ENCODE results near the gene WASF2.
"Not testable (repeated sequence)": the region's sequence is repeated elsewhere in the genome, so short reads cannot be mapped to it uniquely, and the experiment has no call there.

The WASF2 gene

DNA sequence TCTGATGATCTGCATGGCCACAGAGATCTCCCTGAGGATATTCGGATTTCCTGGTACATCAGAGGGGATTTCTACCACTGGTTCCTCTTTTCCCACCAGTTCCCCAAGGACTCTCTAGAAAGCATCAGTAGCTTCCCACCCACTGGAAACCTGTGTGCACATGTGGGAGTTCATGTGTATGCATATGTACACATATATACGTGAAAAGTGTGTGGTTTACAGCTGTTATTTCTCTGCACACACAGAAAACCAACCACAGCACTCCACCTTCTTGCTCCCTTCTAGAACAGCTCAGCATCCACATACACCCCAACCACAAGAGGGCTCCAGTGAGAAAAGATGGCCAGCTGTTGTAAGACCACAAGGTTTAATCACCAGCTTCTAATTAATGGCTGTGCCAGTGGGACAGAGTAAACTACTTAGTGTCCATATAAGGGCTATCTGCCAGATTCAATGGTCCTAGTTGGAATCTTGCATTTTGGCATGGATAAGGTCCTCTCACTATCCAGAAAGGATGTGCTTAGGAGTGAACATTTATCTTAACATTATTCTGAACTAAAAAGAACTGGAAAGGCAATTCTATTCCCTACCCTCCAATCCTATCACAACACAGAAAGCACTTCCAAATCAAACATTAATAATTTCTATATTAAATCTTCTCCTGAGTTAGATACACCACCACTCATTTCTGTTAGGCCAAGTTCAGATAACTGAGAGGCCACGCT, 73.4 kb downstream of the WASF2 start:
- peak; percentile 70 to 78 for DNase-seq

DNA sequence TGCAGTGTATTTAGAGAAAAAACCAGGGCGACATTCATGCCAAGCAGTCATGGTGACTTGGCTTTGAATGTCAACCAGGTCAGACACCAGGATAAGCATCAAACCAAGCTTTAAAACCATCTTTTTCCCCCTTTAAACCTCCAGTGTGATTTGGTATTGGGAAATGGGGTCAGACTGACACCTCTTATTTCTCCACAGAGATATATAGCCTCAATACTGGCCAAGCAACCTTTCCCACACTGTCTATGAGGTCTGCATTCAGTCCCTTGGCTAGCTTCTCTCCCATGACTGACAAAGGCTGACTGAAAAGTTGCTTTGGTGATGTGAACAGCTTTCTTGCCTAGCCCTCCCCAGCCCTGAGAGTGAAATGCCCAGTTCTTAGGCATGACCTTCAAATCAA, 75.9 kb downstream of the WASF2 start:
- DNase-seq, result no peak

DNA sequence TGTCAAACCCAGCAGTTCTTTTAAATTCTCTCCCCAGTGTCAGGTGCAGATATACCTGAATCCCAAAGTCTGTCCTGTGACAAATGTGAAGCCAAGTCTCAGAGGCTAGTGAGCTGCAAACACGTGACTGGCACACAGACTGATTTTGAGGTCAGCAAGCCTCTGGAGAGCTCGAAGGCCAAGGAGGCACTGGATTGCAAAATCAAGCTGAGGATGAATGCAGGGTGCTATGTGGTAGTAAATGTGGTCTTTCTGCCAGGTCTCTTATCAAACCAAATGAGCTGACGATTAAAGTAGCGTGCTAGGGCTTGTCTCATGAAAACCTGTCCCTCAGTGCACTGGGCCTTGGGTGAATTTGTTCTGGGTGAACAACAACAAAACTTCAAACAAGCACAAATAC, 77.0 kb downstream of the WASF2 start:
- no peak for DNase-seq

DNA sequence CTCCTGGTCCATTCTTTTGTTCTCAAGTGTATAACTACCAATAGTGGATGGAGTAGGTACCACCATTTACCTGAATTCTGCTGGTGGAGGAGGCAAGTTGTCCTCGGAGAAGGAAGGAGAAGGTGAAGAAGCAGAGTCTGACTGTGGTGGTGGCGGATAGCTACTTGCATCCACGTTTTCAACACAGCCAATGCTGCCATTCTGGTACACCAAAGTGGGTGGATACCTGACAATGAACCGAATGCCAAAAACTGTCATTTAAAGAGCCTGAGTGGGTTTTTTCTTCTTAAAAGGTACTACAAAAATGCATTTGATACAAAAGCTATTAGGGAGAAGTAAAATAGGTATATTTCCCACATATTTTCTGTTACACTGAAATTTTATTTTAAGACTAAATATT, 77.5 kb downstream of the WASF2 start:
- no peak for DNase-seq

DNA sequence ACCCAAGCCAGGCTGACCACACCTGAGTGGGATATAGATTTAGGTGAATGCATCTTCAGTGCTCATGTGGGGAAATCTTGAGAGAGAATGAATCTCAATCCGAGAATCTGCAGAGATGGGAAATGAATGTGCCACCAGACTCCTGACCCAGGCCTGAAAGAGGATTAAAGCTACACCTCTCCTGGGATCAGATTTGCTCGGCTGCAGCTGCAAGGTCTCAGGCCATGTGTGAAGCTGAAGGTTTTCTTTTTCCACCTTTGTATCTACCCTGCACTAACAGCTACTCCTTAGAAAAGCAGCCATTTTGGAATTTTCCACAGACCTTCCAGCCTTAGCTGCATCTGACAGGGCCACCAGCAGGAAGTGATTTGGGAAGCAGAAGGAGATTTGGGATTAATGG, 79.3 kb downstream of the WASF2 start:
- no peak for DNase-seq

DNA sequence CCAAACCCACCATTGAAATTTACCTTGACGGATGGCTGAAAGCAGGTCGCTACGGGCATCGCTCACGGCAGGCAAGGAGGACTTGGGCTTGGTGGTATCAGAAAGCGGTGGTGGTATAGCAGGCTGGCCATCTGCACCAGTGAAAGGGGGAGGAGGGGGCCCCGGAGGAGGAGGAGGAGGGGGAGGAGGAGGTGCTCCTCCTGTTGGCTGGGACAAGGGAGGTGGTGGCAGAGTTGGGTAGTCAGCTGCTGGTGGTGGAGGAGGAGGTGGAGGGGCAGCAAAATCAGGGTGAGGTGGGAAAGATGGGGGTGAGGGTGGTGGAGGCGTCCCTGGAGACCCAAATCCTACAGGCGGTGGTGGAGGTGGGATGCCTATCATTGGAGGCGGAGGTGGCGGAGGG, 80.3 kb downstream of the WASF2 start:
- no peak for DNase-seq

DNA sequence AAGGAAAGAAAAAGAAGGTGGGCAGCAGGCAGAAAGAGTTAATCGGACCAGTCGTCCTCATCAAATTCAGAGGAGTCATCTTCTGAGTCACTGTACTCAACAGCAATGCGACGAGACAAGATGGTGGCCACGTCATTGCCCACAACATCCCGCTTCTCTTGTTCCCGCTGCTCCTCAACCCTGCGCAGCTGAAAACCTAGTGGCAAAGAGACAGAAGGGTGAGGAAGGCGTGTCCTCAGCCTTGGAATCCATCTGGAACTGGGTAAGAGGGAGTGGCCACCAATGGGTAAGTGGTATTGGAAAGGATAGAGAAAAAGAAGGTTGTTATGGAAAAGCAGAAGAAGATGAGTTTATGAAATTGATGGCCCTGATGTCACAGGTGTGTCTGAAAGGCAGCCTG, 81.8 kb downstream of the WASF2 start:
- no peak for DNase-seq

DNA sequence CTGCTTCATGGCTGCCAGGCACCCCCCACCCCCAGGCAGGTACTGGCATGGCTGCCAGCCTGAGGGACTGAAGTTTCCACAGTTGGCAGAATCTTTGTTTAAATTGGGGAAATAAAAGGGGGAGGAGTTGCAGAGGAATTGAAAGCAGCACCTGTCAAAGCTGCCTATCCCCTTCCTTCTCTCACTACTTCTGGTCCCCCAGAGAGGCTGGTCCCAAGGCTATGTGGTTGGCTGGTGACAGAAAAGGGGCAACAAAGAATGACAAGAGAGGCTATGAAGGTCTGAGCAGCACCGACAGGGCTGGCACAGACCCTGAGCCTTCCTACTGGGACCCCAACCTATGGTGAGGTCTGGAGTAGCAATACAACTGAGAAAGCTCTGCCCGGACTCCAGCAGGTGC, 83.2 kb downstream of the WASF2 start:
- not testable (repeated sequence) for DNase-seq

DNA sequence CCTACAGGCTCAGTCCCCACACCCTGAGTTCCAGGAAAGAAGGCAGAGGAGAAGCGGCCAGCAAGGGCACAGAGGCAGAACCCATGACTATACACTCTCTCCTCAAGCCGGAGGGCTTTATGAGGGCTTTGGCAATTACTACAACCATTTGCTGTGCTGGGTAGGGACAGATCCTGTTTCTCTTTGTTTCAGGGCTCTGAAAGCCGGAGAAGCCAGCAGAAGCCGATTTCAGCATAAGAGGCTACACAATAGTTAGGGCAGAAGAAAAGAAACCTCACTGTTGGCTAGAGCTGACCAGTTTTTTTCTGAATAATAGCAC, 83.6 kb downstream of the WASF2 start:
- no peak for DNase-seq

DNA sequence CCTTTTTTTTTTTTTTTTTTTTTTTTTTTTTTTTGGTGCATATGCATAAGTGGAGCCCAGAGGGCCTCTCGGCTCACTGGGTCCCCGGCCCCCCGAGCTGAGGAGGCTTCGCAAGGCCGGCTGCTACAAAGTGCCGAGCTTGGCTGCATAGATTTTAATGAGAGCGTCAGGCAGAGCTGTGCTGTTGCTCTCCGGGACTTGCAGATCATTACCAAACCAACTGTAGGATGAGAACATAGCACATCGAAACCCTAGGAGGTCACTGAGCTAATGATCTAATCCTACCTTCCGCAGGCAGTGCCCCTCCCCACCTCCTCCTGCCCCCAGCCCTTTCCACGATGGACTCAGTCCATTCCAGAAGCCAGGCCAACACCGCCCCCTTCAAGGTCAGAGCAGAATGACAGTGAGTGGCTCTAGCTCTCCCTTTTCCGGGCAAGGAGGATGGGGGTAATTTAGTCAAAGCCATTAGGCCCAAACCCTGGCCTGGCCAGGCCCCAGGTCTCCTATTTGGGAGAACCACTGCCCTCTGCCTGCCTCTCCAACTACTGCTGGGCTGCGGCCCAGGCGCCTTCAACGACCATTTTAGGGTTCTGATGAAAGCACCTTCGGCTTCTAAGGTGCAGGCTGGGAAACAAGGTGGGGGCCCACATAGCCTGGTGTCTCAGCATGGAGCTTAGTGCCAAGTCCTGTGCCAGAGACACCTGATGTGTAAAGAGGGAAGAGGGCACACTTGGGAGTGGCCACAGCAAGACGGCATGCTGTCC, 84.2 kb downstream of the WASF2 start:
- not testable (repeated sequence) for DNase-seq

DNA sequence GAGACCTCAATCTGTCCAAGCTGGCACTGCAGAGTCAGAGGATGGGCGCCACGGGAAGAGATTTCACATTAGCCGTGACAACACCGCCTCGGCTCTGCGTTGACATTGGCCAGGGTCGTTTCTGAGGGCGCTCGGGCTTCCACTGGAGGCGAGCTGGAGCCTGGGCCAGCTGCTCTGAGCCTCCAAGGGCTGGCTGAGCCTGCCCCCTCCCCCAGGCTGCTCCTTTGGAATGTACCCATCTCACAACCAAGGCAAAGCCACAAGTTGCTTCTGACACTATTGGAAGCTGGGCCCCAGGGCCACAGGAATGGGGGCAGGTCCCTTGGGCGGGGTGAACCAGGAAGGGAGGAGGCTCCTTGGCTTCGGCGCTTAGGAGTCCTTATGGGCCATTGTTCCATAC, 84.9 kb downstream of the WASF2 start:
- no peak for DNase-seq

DNA sequence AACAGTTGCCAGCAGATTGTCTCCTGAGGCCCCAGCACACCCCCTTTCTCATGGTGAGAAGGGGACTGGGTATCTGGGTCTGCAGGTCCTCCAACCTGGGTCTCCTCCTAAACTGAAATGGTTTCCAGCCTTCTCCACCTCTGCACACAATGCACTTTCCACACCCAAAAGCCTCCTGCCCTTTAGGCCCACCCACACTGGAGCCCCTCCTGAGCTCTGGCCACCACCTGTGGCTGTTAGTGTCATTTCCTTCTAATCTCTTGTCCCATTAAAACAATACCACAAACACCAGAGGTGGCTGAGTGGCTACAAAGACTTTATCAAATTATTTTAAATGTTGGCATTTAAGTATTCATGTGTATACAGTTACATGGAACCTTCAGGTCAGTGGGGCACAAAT, 86.0 kb downstream of the WASF2 start:
- DNase-seq, result no peak

DNA sequence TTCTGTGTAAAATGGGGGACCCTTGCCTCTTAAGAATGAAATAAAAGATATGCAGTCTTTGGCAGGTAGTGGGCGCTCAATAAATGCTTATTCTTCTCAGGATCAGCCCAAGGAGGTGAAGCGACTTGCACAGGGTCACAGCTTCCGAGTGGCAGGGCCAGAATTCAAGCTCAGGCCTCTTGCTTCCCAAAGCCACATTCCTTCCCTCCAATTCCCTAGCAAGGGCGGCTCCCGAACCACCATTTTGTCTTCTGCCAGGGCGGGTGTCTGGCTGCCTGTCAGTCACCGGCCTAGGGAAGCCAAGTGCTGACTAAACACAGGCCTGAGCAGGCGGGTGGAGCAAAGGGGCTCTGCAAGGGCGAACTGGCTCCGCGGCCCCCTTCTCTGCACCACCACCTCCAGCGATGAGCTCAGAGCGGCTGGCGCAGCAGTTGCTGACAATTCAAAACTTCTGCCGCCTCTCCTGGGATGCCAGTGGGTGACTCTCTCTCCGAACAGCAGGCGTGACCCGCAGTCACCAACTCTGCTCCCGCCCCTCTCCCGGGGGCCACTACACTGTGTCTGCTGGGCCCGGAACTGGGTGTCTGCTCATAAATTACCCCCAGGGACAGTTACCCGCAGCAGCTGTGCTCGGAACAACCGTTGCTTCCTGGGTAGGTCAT, 86.8 kb downstream of the WASF2 start:
- peak in 1 of 2 experiments; percentile 14 for DNase-seq

DNA sequence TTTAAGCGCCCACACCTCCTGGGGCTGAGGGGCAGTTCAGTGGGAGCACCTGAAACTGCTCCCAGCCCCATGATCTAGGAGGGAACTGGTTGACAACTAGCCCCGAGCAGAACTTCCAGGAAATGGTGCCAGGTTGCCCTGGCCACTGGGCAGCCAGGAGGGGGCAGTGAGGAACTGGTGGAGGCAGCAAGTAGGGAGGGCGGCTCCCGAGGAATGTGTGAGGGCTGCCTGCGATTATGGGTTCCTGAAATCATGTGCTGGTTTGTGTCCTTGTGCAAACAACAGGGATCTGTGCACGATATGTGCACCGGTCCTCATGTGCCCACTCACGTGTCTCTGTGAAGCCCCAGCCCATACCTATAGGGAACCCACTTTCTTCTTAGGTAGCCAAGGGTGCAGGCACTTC, 87.6 kb downstream of the WASF2 start:
- DNase-seq, result no peak

DNA sequence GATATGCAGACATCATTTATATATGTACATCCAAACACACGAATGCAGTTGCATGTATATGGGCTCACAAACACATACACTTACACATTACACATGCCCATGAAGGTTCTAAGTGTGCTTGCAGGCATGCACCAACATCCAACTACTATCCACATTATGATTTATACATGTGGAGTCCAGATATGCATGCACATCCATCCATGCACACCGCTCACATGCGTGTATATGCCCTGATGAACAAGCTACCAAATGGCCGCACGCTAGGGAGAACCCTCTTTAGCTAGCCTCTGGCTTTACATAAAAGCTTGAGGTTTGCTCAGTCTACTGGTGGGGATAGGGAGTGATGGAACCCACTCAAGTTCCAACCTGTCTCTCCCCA, 89.0 kb downstream of the WASF2 start:
- DNase-seq, result no peak

DNA sequence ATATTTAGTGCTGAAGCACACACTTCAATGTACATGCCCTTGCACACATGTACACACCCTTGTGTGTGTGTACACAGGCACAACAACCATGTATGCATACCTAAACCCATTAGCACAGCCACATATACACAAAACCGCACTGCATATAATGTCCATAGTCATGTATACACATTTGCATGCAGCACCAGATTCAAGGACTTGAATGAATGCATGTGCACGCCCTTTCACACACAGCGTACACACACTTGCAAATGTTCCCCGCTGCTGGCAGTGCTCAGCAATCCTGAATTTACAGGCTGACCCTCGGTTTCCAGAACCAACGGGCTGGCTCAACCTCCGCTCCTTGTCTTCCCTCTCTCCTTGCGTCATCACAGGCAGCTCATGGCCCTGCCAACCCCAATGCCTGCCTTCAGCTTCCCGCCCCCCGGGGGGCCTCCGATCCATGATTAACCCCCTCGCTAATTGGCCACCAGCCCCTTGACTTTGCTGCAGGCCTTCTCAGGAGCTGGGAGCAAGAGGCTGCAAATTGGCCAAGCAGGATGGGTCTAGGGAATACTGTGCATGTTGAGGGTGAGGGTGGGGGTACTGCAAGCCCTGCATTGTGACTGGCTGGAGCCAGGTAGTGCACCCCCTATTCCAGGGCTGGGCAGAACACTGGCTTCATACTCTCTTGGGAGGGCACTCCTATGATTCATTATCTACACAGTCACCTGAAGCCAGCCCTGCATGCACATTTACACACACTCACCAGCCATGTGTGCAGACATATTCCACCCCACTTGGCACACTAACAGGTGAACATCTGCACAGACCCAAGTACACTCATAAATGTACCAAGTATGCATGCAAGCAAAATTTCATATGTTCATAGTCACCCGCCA, 89.6 kb downstream of the WASF2 start:
- DNase-seq, result no peak

DNA sequence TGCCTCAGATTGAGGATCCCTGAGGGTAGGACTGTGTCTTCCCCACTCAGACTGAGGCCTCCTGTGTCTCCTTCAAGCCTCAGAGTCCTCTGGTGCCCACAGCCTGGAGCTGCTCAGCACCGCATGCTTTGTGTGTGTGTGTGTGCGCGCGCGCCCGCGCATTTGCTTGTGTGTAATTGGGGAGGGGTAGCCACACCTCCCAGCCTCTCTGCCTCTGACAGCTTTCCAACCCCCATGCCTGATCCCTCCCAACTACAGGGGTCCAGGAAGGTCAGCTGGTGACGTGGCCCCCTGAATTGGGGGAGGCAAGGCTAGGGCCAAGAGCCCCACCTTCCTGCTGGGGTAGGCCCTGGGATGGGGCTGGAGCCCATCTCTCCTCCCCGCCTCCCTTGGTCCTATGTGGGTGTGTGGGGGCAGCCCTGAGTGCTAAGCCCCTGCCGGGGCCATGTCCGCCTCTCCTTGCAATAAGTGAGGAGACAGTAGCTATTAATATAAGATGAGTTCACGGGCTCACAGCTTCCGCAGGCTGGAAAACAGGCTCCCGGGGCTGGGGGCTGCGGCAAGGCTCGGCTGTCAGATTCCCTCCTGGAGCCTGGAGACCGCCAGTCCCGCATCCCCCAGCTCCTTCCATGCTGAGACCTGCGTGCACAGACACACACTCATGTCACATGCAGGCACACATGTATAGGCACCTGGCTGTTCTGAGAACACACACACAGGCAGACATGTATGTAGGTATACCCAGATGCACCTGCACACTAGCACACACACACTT, 90.5 kb downstream of the WASF2 start:
- no peak for DNase-seq

DNA sequence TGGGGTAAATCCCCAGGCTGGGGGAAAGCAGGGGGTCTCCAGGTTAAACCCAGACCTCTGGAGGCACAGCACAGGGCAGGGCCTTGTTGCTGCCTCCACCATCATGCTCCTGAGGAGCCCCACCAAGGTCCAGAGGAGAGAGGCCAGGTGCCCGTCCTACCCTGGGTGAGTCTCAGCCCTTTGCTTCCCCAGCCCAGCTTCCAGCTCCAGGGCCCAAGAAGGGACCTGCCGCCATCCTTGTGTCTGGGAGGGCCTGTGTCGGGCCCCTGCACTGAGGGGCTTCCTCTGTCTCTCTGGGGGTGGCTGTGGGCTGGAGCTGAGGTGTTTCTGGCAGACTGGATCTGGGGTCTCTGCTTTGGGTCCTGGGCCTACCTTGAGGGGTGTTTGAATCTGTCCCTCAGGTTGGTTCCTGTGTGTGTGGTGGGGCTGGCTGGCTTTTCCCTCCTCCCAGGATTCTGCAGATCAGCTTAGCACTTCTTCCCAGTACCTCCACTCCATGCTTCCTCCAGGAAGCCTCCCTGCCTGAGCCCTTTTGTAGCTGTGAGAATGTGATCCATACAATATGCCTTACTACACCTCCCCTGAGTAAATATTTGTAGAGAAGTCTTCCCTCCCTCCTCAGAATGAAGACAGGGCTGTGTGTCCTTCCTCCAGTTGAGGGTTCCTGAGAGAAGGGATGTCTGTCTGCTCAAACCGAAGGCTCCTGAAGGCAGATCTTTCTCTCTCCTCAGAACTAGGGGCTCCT, 91.4 kb downstream of the WASF2 start:
- DNase-seq, result no peak

DNA sequence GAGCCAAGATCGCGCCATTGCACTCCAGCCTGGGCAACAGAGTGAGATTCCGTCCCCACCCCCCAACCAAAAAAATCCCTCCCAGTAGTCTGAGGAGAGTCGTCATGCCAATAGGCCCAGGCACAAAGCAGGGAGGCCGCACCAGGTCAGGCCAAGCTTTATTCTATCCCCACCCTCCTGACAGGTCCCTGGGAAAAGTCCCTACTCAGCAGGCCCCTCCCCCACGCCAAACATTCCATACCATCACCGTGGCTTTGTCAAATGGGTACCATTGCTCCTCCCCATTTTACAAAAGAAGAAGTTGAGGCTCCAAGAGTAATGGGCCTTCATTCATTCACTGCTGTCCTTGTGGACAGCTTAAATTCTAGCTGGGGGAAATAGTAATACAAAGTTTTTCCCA, 92.2 kb downstream of the WASF2 start:
- DNase-seq, result no peak

DNA sequence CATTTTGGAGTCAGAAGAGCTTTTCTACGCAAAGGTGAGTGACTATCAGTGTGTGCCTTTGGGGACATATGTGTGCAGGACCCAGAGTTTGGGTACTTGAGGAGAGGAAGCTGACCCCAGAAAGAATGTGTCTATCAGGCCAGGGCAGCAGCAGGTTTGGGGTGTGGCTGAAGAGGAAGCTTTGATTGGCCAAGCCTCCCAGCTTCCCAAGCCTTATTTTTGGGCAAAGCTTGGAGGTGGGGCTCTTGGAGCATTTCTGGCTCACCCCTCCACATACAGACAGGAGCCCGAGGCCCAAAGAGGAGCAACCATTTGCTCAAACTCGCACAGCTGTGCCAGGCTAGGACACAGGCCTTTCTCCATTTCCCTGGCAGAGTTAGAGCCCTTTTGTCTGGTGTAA, 92.9 kb downstream of the WASF2 start:
- DNase-seq, result no peak

DNA sequence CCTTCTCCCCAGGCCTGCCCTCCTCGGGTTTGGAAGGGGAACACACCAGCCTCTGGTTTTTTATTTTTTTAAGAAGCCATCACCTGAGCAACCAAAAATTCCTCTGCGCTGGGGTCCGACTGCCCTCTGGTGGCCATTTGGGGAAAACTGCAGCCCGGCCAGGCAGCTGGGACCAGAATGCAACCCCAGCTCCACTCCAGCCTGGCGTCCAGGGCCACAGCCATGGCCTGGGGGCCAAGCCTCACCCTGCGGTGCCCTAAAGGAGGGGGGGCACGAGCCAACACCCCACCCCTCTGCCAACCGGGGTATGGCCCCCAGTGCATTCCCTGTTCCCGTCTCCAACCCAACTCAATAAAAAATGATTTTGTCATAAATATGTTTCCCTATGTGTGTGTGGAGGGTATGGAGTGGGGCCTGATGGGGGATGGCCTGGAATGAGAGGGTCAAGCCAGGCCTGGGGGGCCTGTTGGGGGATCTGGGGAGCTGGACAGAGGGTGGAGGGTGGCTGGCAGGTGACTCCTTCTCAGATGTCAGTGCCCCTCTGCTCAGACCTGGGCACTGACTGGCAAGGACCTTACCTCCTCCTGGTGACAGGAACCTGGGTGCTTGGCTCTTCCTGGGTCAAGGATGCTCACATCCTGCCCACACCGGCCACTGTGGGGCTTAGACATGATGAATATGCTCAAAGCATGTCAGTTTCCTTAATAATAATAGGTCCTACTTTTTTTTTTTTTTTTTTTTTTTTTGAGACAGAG, 94.3 kb downstream of the WASF2 start:
- peak; percentile 62 to 85 for DNase-seq
